Measurements from ENCODE around the gene JAG1.

Gene JAG1

DNA sequence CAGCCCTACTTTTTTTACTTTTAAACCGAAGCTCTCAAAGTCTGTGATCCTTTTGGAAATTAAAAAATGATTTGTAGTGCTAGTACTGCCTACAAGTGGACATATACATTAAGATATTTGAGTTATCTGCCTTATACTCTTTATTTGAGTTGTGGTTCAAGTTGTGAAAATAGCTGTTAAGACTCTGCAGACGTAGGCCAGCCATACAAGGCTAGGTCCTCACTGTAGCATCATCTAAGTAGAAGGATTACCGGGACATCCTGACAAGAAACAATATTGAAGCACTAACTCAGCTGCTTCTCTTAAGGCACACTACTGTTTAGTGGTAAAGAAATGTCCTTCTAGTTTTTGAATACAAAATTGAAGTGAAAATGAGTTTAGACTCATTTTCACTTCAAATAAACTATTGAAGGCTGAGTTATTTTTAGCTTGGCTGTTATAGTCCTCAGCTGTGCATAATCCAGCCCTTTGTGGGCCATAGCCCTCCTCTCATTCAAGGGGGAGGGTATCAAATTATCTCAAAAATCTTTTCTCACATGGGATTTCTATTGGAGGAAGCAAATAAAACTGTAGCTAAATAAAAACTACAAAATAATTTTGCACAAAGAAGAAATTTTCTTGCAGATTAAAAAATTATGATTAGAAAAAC lies 68.1 kb downstream of the JAG1 start:
- CTCF ChIA-PET = interaction anchor here (0.8 to 1.5 kb wide), 6 partner anchors 8 to 69 kb away, joined by 3 to 7 read pairs (median 3); no protein-coding TSS in a partner anchor
- POLR2A ChIA-PET = no interaction called here
- DNase-seq (ENCODE audit: low read depth, low spot score) = no peak
- TF ChIP-seq, protein P1, sequence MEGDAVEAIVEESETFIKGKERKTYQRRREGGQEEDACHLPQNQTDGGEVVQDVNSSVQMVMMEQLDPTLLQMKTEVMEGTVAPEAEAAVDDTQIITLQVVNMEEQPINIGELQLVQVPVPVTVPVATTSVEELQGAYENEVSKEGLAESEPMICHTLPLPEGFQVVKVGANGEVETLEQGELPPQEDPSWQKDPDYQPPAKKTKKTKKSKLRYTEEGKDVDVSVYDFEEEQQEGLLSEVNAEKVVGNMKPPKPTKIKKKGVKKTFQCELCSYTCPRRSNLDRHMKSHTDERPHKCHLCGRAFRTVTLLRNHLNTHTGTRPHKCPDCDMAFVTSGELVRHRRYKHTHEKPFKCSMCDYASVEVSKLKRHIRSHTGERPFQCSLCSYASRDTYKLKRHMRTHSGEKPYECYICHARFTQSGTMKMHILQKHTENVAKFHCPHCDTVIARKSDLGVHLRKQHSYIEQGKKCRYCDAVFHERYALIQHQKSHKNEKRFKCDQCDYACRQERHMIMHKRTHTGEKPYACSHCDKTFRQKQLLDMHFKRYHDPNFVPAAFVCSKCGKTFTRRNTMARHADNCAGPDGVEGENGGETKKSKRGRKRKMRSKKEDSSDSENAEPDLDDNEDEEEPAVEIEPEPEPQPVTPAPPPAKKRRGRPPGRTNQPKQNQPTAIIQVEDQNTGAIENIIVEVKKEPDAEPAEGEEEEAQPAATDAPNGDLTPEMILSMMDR (IDR thresholded peaks at IDR 0.05; ENCODE audit: insufficient read depth, low read length, missing control alignments) = no peak
- no peak overlapping the region for H3K4me3 ChIP-seq (ENCODE audit: low read depth, low read length)

DNA sequence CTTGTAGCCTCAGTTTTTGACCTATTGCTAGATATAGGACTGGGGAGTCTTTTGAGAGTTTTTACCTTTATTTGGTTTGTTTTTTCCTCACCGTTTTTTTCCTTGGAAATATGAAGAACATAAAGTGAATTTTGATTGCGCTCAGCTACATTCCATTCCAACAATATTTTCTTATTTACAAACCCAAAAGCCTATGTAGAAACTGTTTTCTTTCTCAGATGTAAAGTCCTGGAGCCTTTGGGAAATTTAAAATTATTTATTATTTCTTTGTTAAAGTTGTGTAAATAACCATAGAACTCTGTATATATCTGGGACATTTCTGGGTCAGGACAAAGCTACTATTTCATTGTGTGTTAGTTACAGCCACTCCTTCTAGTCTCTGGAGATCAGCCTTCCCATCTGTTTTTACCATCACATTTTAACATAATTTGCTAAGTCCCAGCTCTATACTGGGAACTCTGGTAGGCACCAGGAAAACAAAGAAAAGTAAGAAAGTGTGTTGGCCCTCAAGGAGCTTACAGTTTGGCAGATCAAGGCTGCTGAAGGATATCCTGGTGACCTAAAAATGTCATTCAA lies 68.8 kb downstream of the JAG1 start:
- no peak for DNase-seq (ENCODE audit: low read depth, low spot score)
- no peak overlapping the region for H3K4me3 ChIP-seq (ENCODE audit: low read depth, low read length)
- ChIA-PET POLR2A (interaction anchor here (1.4 kb wide), 1 partner anchor 18 kb away, joined by 3 read pairs; no protein-coding TSS in a partner anchor), CTCF (interaction anchor here (0.9 to 2.1 kb wide), 6 partner anchors 9 to 68 kb away, joined by 3 to 7 read pairs (median 4); no protein-coding TSS in a partner anchor)
- TF ChIP-seq, protein P1 (IDR thresholded peaks at IDR 0.05; ENCODE audit: insufficient read depth, low read length, missing control alignments) = no peak

DNA sequence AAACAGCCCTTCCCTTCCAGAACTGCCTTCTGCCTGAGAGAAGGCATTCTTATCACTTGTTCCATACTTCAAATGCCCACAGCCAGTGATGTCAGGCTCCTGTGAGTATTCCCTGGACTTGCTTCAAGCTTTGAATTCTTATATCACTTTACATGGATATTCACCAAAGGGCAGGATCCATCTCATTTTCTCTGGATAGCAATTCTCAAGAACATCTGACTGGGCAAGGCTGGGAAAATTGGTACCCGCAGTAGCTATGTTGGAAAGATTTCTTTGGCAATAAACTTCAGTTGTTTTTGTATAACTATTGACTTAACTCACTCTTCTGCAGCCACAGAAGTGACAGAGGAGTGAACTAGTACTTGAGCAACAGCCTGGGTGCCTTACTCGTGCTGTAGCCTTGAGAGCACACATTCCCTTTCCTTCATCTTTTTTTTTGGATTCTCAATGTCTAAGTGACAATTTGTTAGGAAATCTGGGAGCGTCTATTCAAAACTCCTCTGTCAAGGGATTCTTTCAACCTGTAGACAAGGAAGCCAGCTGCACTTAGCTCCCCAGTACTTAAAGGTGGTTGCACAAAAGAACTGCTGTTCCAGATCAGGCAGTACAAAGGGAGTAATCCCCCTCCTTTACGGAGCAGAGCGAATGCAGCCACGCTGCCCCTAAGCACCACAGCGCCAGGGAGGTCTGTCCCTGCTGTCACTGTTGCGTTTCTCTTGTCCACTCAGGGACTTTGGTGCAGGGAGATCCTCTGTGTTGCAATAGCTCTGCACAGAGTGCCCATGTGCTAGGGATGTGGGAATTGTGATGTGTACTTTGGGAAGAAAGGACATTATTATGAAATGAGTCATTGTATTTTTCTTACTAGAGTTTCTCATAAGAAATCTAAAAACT lies 69.6 kb downstream of the JAG1 start:
- ChIA-PET CTCF (interaction anchor here (1.5 to 2.1 kb wide), 4 partner anchors 17 to 68 kb away, joined by 3 to 7 read pairs (median 4); no protein-coding TSS in a partner anchor), POLR2A (interaction anchor here (1.4 kb wide), 1 partner anchor 19 kb away, joined by 3 read pairs; no protein-coding TSS in a partner anchor)
- peak; percentile 81 for DNase-seq (ENCODE audit: low read depth, low spot score)
- TF ChIP-seq, protein P1 (IDR thresholded peaks at IDR 0.05; ENCODE audit: insufficient read depth, low read length, missing control alignments) = no peak
- peak overlapping the region; percentile 30; the same call in 1 of the 2 replicates for H3K4me3 ChIP-seq (ENCODE audit: low read depth, low read length)

DNA sequence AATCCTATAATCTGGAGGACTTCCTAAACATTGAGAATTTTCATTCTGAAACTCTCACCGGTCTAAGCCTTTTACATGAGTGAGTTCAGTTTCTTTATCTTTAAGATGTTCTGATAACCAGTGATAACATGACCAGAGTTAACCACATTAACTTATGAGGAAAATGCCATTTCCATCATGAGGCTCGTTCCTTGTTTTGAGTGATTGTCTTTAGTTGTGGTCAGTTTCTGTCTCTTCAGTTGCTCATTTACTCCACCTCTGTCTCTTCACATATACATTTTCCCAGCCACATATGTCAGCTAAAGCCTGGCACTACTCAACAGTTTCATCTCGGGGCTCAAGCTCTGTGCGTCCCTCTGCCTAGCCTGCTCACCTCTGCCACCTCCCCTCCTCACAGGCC lies 70.4 kb downstream of the JAG1 start:
- ChIA-PET CTCF (interaction anchor here (1.5 to 2.1 kb wide), 2 partner anchors 18 to 26 kb away, joined by 3 to 4 read pairs; no protein-coding TSS in a partner anchor), POLR2A (no interaction called here)
- no peak overlapping the region for H3K4me3 ChIP-seq (ENCODE audit: low read depth, low read length)
- DNase-seq (ENCODE audit: low read depth, low spot score) = no peak
- TF ChIP-seq, protein P1 (IDR thresholded peaks at IDR 0.05; ENCODE audit: insufficient read depth, low read length, missing control alignments) = no peak

DNA sequence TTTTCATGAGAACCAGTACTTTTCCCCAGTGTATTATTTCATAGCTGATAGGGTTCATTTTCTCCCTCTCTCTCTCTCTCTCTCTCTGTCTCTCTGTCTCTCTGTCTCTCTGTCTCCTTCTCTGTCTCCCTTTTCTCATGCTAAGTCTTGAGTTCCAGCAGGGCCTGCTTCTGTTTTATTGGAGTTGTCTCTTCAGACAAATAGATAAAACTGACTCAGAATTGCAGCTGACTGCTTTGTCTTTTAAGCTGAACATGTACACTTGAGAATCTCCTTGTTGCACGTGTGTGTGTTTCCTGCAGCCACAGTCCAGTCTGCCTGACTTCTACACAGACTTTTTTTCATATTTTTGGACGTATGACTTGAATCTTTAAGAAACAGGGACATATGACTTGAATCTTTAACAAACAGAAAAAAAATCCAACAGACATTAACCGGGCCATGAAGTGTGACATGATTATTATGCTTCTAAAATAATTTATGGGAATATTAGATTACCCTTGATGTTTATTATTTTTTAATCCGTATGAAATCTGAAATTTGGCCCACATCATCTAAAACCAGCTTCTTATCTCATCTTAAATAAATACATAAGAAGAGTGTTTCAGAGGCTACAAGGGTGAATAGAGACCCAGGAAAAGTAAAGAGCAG lies 71.5 kb downstream of the JAG1 start:
- H3K4me3 ChIP-seq (ENCODE audit: low read depth, low read length) = no peak overlapping the region
- TF ChIP-seq, protein P1 (IDR thresholded peaks at IDR 0.05; ENCODE audit: insufficient read depth, low read length, missing control alignments) = no peak
- CTCF ChIA-PET = interaction anchor here (1.0 kb wide), 1 partner anchor 50 kb away, joined by 3 read pairs; no protein-coding TSS in a partner anchor
- DNase-seq (ENCODE audit: low read depth, low spot score) = no peak
- POLR2A ChIA-PET = no interaction called here

Measured in AG04449 (cell line).